ENCODE data around the gene TRAPPC12. TPM values are rescaled to one million over a fixed set of nuclear protein-coding genes. Genes with fewer than 3 reads are reported as not detected.
"Not testable (repeated sequence)": the region's sequence is repeated elsewhere in the genome, so short reads cannot be mapped to it uniquely, and the experiment has no call there.

The TRAPPC12 gene
- polyA plus RNA-seq, 3 donors = 41.2 to 48.3 (median 45.2) TPM

- no peak overlapping the region for H3K27ac ChIP-seq (ENCODE audit: low read depth, low read length)
- 89 to 95% (median 93%) methylated on average over 28 to 29 of the region's 29 CpGs for WGBS, 3 donors
These were observed 106.8 kb downstream of the TRAPPC12 start for GRCh38 chr2:3486047-3487027.

GRCh38 chr2:3487028-3487425 is 107.5 kb downstream of the TRAPPC12 start:
- H3K27ac ChIP-seq (ENCODE audit: low read depth, low read length) = no peak overlapping the region

GRCh38 chr2:3487432-3487831 is 107.9 kb downstream of the TRAPPC12 start:
- no peak overlapping the region for H3K27ac ChIP-seq (ENCODE audit: low read depth, low read length)
- WGBS, 3 donors = 67 to 73% (median 73%) methylated on average over 10 of the region's 10 CpGs

More at GRCh38 chr2:3487028-3487425, 107.5 kb downstream of the TRAPPC12 start:
- 68 to 83% (median 78%) methylated on average over 9 of the region's 9 CpGs for WGBS, 3 donors

GRCh38 chr2:3488061-3488531 is 108.6 kb downstream of the TRAPPC12 start:
- no peak overlapping the region for H3K27ac ChIP-seq (ENCODE audit: low read depth, low read length)
- 61 to 81% (median 78%) methylated on average over 6 of the region's 6 CpGs for WGBS, 3 donors

GRCh38 chr2:3488855-3489763 is 109.6 kb downstream of the TRAPPC12 start:
- 55 to 79% (median 76%) methylated on average over 27 of the region's 27 CpGs for WGBS, 3 donors

GRCh38 chr2:3489764-3490115 is 110.2 kb downstream of the TRAPPC12 start:
- no peak overlapping the region for H3K27ac ChIP-seq (ENCODE audit: low read depth, low read length)
- 88 to 96% (median 91%) methylated on average over 16 of the region's 16 CpGs for WGBS, 3 donors

More at GRCh38 chr2:3488855-3489763, 109.6 kb downstream of the TRAPPC12 start:
- H3K27ac ChIP-seq (ENCODE audit: low read depth, low read length) = no peak overlapping the region

- H3K27ac ChIP-seq (ENCODE audit: low read depth, low read length) = no peak overlapping the region
- WGBS, 3 donors = 69 to 83% (median 72%) methylated on average over 26 to 27 of the region's 27 CpGs
These were observed 111.0 kb downstream of the TRAPPC12 start for GRCh38 chr2:3490191-3491170.

- H3K27ac ChIP-seq (ENCODE audit: low read depth, low read length) = no peak overlapping the region
These were observed 111.8 kb downstream of the TRAPPC12 start for GRCh38 chr2:3491306-3491705.

GRCh38 chr2:3491716-3492474 is 112.4 kb downstream of the TRAPPC12 start:
- 90 to 94% (median 90%) methylated on average over 17 of the region's 17 CpGs for WGBS, 3 donors
- no peak overlapping the region for H3K27ac ChIP-seq (ENCODE audit: low read depth, low read length)

More at GRCh38 chr2:3491306-3491705, 111.8 kb downstream of the TRAPPC12 start:
- WGBS, 3 donors = 29 to 59% (median 36%) methylated on average over 6 of the region's 6 CpGs

- not testable (repeated sequence) for H3K27ac ChIP-seq (ENCODE audit: low read depth, low read length)
These were observed 112.9 kb downstream of the TRAPPC12 start for GRCh38 chr2:3492475-3492787.

GRCh38 chr2:3492951-3493614 is 113.6 kb downstream of the TRAPPC12 start:
- H3K27ac ChIP-seq (ENCODE audit: low read depth, low read length) = no peak overlapping the region
- 58 to 73% (median 67%) methylated on average over 29 of the region's 29 CpGs for WGBS, 3 donors

More at GRCh38 chr2:3492475-3492787, 112.9 kb downstream of the TRAPPC12 start:
- 86 to 93% (median 89%) methylated on average over 12 of the region's 12 CpGs for WGBS, 3 donors

- H3K27ac ChIP-seq (ENCODE audit: low read depth, low read length) = no peak overlapping the region
- WGBS, 3 donors = 31 to 54% (median 43%) methylated on average over 10 of the region's 10 CpGs
These were observed 114.1 kb downstream of the TRAPPC12 start for GRCh38 chr2:3493615-3494007.

GRCh38 chr2:3494984-3495666 is 115.6 kb downstream of the TRAPPC12 start:
- H3K27ac ChIP-seq (ENCODE audit: low read depth, low read length) = no peak overlapping the region
- WGBS, 3 donors = 90 to 96% (median 94%) methylated on average over 13 of the region's 13 CpGs

GRCh38 chr2:3496708-3497080 is 117.2 kb downstream of the TRAPPC12 start:
- WGBS, 3 donors = 93 to 96% (median 94%) methylated on average over 15 of the region's 15 CpGs
- H3K27ac ChIP-seq (ENCODE audit: low read depth, low read length) = not testable (repeated sequence)

- H3K27ac ChIP-seq (ENCODE audit: low read depth, low read length) = no peak overlapping the region
- WGBS, 3 donors = 65 to 96% (median 95%) methylated on average over 18 of the region's 18 CpGs
These were observed 119.4 kb downstream of the TRAPPC12 start for GRCh38 chr2:3498783-3499394.

Data from adipose tissue (tissue), 3 donors.